Ishikawa (cell line): Measurements from ENCODE around the gene LHFPL2.

ENCODE experiments used
- CEBPB ChIP-seq: IDR thresholded peaks from 2 replicates; pipeline ENCODE4 v1.6.1; 2012
- CREB1 ChIP-seq: IDR thresholded peaks from 2 replicates; pipeline ENCODE4 v1.6.1; 2012; ENCODE audit warnings: low read depth
- EGR1 ChIP-seq: IDR thresholded peaks from 2 replicates; pipeline ENCODE4 v1.6.1; 2012
- EP300 ChIP-seq: IDR thresholded peaks from 2 replicates; pipeline ENCODE4 v1.6.1; 2012; ENCODE audit warnings: borderline replicate concordance
- FOXM1 ChIP-seq: IDR thresholded peaks from 2 replicates; pipeline ENCODE4 v1.6.1; 2012; ENCODE audit warnings: low read depth, borderline replicate concordance
- MAX ChIP-seq: IDR thresholded peaks from 2 replicates; pipeline ENCODE4 v1.6.1; 2012
- RAD21 ChIP-seq: IDR thresholded peaks from 2 replicates; pipeline ENCODE4 v1.6.1; 2012; ENCODE audit warnings: low read depth
- REST ChIP-seq: IDR thresholded peaks from 2 replicates; pipeline ENCODE4 v1.6.1; 2012; ENCODE audit warnings: low read depth, mild to moderate bottlenecking
- TAF1 ChIP-seq: IDR thresholded peaks from 2 replicates; pipeline ENCODE4 v1.6.1; 2012; ENCODE audit warnings: low read depth, mild to moderate bottlenecking
- TCF12 ChIP-seq: IDR thresholded peaks from 2 replicates; pipeline ENCODE4 v1.6.1; 2012; ENCODE audit warnings: low read depth
- TEAD4 ChIP-seq: IDR thresholded peaks from 2 replicates; pipeline ENCODE4 v1.6.1; 2012
- YY1 ChIP-seq: IDR thresholded peaks from 2 replicates; pipeline ENCODE4 v1.6.1; 2012; ENCODE audit warnings: low read depth
- ZBTB7A ChIP-seq: IDR thresholded peaks from 2 replicates; pipeline ENCODE4 v1.6.1; 2012; ENCODE audit warnings: low read depth

GRCh38 chr5:78501411-78502352, 146.9 kb downstream of the LHFPL2 start:
- TF ChIP-seq ZBTB7A = no peak
- no peak for TF ChIP-seq TAF1
- no peak for TF ChIP-seq REST
- TF ChIP-seq TCF12 = no peak
- TF ChIP-seq EP300 = no peak
- no peak for TF ChIP-seq CEBPB
- TF ChIP-seq TEAD4 = no peak
- TF ChIP-seq YY1 = no peak
- no peak for TF ChIP-seq EGR1
- TF ChIP-seq RAD21 = no peak
- TF ChIP-seq FOXM1 = no peak
- TF ChIP-seq MAX = no peak
- TF ChIP-seq CREB1 = no peak
